Heart left ventricle (tissue), 13 donors: ENCODE data around the gene PRKACG.
A peak's percentile ranks its signal among the peaks of the same experiment; 100 is the strongest.

ENCODE experiments used
- POLR2A ChIP-seq, 2 donors: fragments of 450-650 bp; IDR thresholded peaks; one replicate each; pipeline ENCODE4 v1.6.1; 2017; ENCODE audit warnings: antibody characterized with exemption in 2 of 2, mild to moderate bottlenecking in 2 of 2, moderate library complexity in 2 of 2
- TF ChIP-seq, protein P1 (sequence below), 12 donors: fragments of 200-600 bp; sonication (generic) in 4 of 12; IDR thresholded peaks; one replicate each; pipeline versions ENCODE4 v1.5.0 to v1.8.0; 2018 to 2022; ENCODE audit warnings: antibody characterized with exemption in 12 of 12, mild to moderate bottlenecking in 5 of 12
- donor health status: ischemic (EF 13 %, LVEDD 7.1; RV severe dilation, severe dysfunction).
- donor health status: DM: no; HTN: yes; CAD: no.
- donor health status: DM: no; HTN: no; CAD: no.
- donor health status: ischemic (EF 25% LVEDD 6.9; RV normal size, moderate dysfunction).
- donor health status: ischemic (EF 25% LVEDD 5.7; RV mildly dilated, moderate dysfunction).
- donor health status: ischemic (EF 35%, LVEDD 5.7; RV mildly dilated, moderate dysfunction).
- donor health status: nonischemic (EF 11% LVEDD 7.7; RV severe dilation, severe dysfunction).
- donor health status: DM: yes; HTN: yes; CAD: no.
- donor health status: PGD.
- donor health status: ischemic (EF 29% LVEDD 5.4; RV normal size, mild dysfunction).
- donor health status: nonischemic (EF 23%, LVEDD 6.1; RV moderate dilation, normal function).

DNA sequence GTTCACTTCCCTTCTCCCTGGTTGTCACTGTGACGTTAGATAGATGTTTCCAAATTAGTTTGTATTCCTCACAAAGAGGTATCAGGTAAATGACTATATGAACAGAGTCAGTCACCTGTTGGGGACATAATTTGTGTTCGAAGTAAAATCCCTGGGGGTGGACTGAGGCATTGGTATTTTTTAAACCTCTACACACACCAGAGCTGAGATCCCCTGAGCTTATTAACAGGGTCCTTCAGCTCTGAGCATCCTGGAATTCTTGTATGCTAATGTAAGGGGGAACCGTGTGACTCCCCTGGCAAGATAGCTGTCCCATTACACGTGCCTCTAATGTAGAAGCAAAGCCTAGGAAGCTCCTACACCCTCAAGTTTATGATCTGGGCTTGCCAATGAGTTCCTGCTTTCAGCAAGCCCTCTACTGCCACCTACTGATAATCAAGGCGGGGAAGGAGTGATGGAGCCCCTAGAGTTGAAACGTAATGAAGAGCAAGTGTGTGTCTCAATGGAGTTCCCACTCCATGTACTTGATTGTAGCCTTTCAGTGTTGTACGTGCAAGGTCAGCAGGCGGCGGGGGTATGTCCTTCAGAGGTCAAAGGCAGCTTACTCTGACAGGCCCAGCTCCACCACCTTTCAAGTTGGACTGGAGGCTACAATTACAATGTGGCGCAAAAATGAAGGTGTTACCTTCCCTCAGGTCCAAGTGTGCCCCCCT, 14.4 kb downstream of the PRKACG start:
- TF ChIP-seq POLR2A (IDR thresholded peaks at IDR 0.05) = no peak
- TF ChIP-seq, protein P1, sequence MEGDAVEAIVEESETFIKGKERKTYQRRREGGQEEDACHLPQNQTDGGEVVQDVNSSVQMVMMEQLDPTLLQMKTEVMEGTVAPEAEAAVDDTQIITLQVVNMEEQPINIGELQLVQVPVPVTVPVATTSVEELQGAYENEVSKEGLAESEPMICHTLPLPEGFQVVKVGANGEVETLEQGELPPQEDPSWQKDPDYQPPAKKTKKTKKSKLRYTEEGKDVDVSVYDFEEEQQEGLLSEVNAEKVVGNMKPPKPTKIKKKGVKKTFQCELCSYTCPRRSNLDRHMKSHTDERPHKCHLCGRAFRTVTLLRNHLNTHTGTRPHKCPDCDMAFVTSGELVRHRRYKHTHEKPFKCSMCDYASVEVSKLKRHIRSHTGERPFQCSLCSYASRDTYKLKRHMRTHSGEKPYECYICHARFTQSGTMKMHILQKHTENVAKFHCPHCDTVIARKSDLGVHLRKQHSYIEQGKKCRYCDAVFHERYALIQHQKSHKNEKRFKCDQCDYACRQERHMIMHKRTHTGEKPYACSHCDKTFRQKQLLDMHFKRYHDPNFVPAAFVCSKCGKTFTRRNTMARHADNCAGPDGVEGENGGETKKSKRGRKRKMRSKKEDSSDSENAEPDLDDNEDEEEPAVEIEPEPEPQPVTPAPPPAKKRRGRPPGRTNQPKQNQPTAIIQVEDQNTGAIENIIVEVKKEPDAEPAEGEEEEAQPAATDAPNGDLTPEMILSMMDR (IDR thresholded peaks at IDR 0.05) = peak; percentile 72 to 87 (median 77)
